HG02763 (cell line): ENCODE data around the gene UNC13A.

ENCODE experiments used
- ATAC-seq: cut with Tn5 transposase; IDR thresholded peaks from one replicate; pipeline ENCODE4 v1.9.1; 2021; ENCODE audit warnings: mild to moderate bottlenecking, moderate library complexity; ENCODE audit not compliant: unreplicated experiment

The UNC13A gene

GRCh38 chr19:17673937-17674799 lies 14.0 kb downstream of the UNC13A start:
- ATAC-seq = no peak

DNA sequence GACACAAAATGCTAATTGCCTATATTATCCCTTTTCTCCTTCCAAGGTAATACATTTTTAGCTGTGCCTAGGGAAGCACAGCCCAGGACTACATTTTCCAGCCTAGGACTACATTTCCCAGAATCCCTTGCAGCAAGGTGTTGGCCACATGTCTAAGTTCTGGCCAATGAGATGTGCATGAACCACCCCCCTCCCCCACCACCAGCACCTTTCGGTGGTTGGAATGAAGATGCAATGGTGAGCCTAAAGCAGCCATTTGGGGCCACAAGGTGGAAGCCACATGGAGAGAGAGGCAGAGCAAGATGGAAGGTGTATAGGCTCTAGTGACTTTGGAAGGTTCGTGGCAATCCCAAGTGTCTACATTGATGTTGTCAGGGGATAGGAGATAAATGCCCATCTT lies 16.2 kb downstream of the UNC13A start:
- no peak for ATAC-seq

GRCh38 chr19:17669419-17669818 lies 18.7 kb downstream of the UNC13A start:
- no peak for ATAC-seq

DNA sequence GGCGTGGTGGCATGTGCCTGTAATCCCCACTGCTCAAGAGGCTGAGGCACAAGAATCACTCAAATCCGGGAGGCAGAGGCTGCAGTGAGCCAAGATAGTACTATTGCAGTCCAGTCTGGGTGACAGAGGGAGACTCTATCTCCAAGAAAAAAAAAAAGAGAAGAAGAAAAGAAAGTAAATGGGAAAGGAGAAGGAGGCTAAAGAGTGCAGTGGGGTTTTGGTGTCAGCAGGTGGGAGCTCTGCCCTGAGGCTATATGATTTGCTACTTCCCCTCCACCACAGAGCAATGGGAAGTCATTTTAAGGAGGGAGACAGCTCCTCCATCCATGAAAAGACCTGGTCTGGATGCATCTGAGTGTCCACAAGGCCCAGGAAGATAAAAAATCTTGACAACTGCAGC lies 23.1 kb downstream of the UNC13A start:
- ATAC-seq = no peak

DNA sequence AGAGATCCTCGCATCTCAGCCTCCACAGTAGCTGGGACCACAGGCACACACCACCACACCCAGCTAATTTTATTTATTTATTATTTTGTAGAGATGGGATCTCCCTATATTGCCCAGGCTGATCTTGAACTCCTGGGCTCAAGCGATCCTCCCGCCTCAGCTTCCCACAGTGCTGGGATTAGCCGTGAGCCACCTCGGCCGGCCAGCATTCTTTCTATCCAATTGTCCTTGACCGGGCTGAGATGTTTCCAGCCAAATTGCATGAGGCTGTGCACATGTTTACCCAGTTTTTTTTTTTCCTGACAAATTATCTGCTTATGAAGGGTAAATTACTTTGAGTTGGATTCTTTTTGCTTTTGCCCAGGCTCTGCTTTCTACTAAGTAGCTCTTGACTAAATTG lies 28.2 kb downstream of the UNC13A start:
- no peak for ATAC-seq

GRCh38 chr19:17658666-17659065 lies 29.5 kb downstream of the UNC13A start:
- no peak for ATAC-seq

GRCh38 chr19:17658240-17658639 lies 29.9 kb downstream of the UNC13A start:
- ATAC-seq = no peak

DNA sequence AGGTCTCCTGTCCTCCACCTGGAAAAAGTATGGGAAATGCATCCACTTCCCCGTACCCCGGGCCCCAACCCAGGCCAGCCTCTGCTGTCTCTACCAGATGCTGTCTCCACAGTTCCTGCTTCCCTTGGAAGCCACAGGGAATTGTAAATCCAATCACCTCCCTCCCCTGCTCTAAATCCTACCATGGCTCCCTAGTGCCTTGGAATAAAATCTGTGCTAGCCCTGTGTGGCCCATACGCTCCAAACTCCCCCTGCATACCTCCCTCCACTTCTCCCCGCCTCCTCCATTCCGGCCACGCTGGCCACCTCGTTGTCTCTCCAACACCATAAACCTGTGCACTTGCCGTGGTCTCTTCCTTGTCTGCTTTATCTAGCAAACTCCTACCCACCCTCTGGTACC lies 31.2 kb downstream of the UNC13A start:
- no peak for ATAC-seq

DNA sequence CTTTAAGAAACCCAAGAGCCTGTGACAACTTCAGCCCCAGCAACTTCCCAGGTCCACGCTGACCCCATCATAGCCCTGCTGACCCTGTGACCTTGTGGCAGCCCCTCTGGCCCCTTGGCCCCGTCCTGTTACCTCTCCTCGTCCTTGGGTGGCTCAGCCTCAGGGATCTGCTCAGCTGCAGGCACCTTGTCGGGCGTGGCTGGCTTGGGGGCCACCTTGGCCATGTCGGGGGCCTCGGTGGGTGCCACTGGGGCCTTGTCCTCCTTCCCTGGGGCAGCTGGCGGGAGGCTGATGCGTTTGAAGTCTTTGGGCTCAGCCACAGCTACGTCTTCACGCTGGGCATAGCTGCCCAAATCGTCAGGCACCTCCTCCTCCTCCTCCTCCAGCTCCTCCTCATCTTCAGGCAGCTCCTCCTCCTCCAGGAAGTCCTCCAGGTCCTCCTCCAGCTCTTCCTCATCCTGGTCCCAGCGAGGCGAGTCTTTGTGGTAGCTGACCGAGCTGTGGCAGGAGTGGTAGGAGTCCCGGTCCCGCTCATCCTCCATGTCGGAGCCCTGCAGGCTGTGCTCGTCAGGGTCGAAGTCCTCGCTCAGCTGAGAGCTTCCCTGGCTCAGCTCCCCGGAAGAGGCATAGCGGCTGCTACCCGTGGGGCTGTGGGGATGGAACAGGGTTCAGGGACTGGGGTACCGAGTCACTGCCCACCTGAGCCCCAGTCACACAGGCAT lies 32.2 kb downstream of the UNC13A start:
- ATAC-seq = no peak

DNA sequence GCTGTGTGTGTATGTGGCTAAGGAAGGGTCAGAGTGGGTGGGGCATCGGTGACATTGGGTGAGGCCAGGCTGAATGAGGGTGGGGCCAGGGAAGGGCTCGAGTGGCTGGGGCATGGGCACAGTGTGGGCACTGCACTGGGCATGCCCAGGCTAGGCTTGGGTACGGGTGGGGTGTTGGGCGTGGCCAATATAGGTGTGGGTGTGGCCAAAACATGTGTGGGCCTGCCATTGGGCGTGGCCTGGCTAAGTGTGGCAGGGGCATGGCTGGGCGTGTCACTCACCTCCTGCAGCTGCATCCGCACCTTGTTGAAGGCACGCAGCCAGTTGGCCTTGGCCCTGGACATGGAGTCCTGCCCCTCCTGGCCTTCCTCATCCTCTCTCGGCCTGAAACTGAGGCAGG lies 33.2 kb downstream of the UNC13A start:
- no peak for ATAC-seq

DNA sequence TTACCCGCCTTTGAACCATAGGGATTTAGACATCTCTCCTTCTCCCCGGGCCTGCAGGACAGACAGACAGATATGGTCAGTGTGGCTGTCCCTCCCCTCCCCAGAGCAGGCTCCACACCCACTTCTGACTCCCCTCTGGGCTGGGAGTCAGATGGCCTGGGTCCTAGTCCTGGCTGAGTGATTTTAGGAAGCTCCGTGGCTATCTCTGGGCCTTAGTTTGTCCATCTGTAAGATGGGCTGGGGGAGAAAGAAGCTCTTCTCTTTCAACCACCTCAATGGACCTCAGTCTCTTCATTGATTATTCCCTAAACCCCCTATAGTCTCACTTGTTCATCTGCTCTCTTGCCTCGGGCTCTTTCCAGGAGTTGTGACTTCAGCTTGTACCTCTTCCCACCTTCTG lies 35.5 kb downstream of the UNC13A start:
- ATAC-seq = no peak

GRCh38 chr19:17648786-17649185 lies 39.4 kb downstream of the UNC13A start:
- no peak for ATAC-seq

- ATAC-seq = no peak
These were observed 40.0 kb downstream of the UNC13A start for GRCh38 chr19:17648097-17648660.

GRCh38 chr19:17647071-17648020 lies 40.8 kb downstream of the UNC13A start:
- no peak for ATAC-seq

DNA sequence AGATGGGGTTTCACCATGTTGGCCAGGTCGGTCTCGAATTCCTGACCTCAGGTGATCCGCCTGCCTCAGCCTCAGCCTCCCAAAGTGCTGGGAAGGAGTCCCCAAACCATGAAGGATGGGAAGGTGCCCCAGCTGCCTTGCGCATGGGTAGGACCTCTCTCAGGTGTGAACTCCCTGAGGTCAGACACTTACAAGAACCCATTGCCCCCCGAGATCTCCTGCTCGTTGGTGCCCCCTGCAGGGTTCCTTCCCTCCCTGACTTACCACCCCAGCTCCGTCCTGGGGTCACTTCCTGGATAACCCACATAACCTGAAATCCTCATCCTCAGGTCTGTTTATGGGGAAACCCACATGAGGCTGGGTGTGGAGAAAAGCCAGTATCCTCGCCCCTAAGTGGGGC lies 41.7 kb downstream of the UNC13A start:
- no peak for ATAC-seq

DNA sequence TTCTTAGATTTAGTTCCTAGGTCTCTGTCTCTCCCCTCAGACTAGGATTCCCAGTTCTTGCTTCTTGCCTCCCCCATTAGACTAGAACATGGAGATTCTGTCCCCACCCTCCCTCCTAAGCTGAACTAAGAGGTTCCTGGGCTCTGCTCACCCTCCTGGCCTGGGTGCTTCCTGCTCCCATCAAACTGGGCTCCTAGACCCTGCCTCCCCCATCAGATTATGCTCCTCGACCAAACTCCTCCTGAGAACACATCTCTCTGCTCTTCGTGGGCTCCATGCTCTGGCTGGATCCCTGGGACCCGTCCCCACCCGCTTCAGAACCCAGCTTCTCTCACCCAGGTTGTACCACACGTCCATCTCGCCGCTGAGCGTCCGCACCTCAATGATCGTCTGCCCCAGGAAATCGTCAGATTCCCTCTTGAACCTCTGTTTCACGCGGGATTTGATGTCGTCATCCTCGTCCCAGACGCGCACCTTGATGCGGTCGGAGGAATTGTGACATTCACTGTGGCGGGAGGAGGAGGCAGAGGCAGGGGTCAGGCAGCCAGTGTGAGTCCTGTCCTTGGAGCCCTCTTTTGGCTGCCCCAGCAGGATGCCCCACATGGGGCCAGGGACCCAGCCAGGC lies 42.7 kb downstream of the UNC13A start:
- no peak for ATAC-seq

- no peak for ATAC-seq
These were observed 45.5 kb downstream of the UNC13A start for GRCh38 chr19:17642656-17643055.

GRCh38 chr19:17641846-17642245 lies 46.3 kb downstream of the UNC13A start:
- ATAC-seq = no peak

DNA sequence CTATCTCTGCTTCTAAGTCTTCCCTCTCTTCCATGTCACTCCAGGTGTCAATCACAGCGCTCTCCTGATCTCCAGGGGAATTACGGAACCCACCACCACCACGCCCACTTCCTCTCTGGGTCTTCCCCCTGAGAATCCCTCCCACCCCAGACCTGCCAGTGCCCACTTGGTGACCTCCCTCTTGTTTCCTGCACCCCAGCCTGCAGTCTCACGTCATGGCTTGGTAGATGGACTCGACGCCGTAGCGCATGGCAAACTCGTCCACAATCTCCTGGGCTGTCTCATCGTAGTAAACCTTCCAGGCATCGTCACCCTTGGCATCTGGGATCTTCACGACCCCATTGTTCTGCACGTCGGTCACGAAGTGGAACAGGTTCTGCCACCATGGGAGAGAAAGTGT lies 47.0 kb downstream of the UNC13A start:
- ATAC-seq = no peak

- ATAC-seq = no peak
These were observed 54.5 kb downstream of the UNC13A start for GRCh38 chr19:17633700-17634099.
